ENCODE data around the gene AGBL3.

Gene AGBL3

GRCh38 chr7:134946260-134946659 lies 40.0 kb upstream of the AGBL3 start:
- no peaks in the 10 kb centered on the region for H3K9me3 Mint-ChIP-seq
- H3K27me3 Mint-ChIP-seq (ENCODE audit: low read depth, poor library complexity) = no peaks in the 10 kb centered on the region
- no peaks in the 10 kb centered on the region for H3K4me1 Mint-ChIP-seq
- H3K36me3 Mint-ChIP-seq (ENCODE audit: low read depth) = peaks cover 73% of the 10 kb centered on the region
- no peak for TF ChIP-seq CTCF (IDR thresholded peaks at IDR 0.05)
- no peak for DNase-seq
- no peak overlapping the region for H3K27ac Mint-ChIP-seq
- no peak overlapping the region for H3K4me3 Mint-ChIP-seq

- Mint-ChIP-seq H3K36me3 (ENCODE audit: low read depth) (peaks cover 71% of the 10 kb centered on the region), H3K27ac (no peak overlapping the region), H3K27me3 (ENCODE audit: low read depth, poor library complexity) (no peaks in the 10 kb centered on the region)
Measured at GRCh38 chr7:134947329-134947728, 39.0 kb upstream of the AGBL3 start.

GRCh38 chr7:134947831-134948230 lies 38.5 kb upstream of the AGBL3 start:
- Mint-ChIP-seq H3K4me3 (no peak overlapping the region), H3K4me1 (no peaks in the 10 kb centered on the region), H3K36me3 (ENCODE audit: low read depth) (peaks cover 70% of the 10 kb centered on the region), H3K27me3 (ENCODE audit: low read depth, poor library complexity) (no peaks in the 10 kb centered on the region), H3K27ac (no peak overlapping the region), H3K9me3 (no peaks in the 10 kb centered on the region)
- no peak for DNase-seq
- no peak for TF ChIP-seq CTCF (IDR thresholded peaks at IDR 0.05)

More at GRCh38 chr7:134947329-134947728, 39.0 kb upstream of the AGBL3 start:
- no peak for TF ChIP-seq CTCF (IDR thresholded peaks at IDR 0.05)
- Mint-ChIP-seq H3K4me3 (no peak overlapping the region), H3K9me3 (no peaks in the 10 kb centered on the region), H3K4me1 (no peaks in the 10 kb centered on the region)
- no peak for DNase-seq

- H3K36me3 Mint-ChIP-seq (ENCODE audit: low read depth) = peaks cover 67% of the 10 kb centered on the region
- no peak overlapping the region for H3K4me3 Mint-ChIP-seq
- DNase-seq = no peak
- H3K9me3 Mint-ChIP-seq = no peaks in the 10 kb centered on the region
- no peaks in the 10 kb centered on the region for H3K27me3 Mint-ChIP-seq (ENCODE audit: low read depth, poor library complexity)
- no peaks in the 10 kb centered on the region for H3K4me1 Mint-ChIP-seq
- no peak for TF ChIP-seq CTCF (IDR thresholded peaks at IDR 0.05)
- no peak overlapping the region for H3K27ac Mint-ChIP-seq
Measured at GRCh38 chr7:134948246-134948645, 38.1 kb upstream of the AGBL3 start.

- H3K4me3 Mint-ChIP-seq = no peak overlapping the region
Measured at GRCh38 chr7:134948736-134949135, 37.6 kb upstream of the AGBL3 start.

More at GRCh38 chr7:134948736-134949135, 37.6 kb upstream of the AGBL3 start:
- DNase-seq = no peak
- Mint-ChIP-seq H3K36me3 (ENCODE audit: low read depth) (peaks cover 72% of the 10 kb centered on the region), H3K27me3 (ENCODE audit: low read depth, poor library complexity) (no peaks in the 10 kb centered on the region), H3K4me1 (no peaks in the 10 kb centered on the region), H3K27ac (no peak overlapping the region), H3K9me3 (no peaks in the 10 kb centered on the region)
- no peak for TF ChIP-seq CTCF (IDR thresholded peaks at IDR 0.05)

Data from nephron progenitor cell (in vitro differentiated cells).